Activated T-helper 17 cell treated with anti-CD3 and anti-CD28 coated beads, Interleukin-2, amount 50 U/mL, for 72 hours (primary cell): Measurements from ENCODE around the gene IGLL5. TPM values are rescaled to one million over a fixed set of nuclear protein-coding genes. Genes with fewer than 3 reads are reported as not detected.

Experiments
- ATAC-seq: fragments of 150-1000 bp; cut with Tn5 transposase; replicated peaks from 2 replicates; pipeline ENCODE4 v1.10.0; 2021; ENCODE audit warnings: mild to moderate bottlenecking, moderate library complexity
- H3K27ac Mint-ChIP-seq: one replicate; pipeline ENCODE4 v1.8.0; 2022; ENCODE audit warnings: mixed read lengths
- H3K27me3 Mint-ChIP-seq: one replicate; pipeline ENCODE4 v1.8.0; 2022; ENCODE audit warnings: mixed read lengths
- H3K36me3 Mint-ChIP-seq: one replicate; pipeline ENCODE4 v1.8.0; 2022; ENCODE audit warnings: low read depth, mild to moderate bottlenecking, mixed read lengths
- H3K4me1 Mint-ChIP-seq: one replicate; pipeline ENCODE4 v1.8.0; 2022; ENCODE audit warnings: mixed read lengths
- H3K4me3 Mint-ChIP-seq: one replicate; pipeline ENCODE4 v1.8.0; 2022; ENCODE audit warnings: mild to moderate bottlenecking, mixed read lengths
- H3K9me3 Mint-ChIP-seq: one replicate; pipeline ENCODE4 v1.8.0; 2022; ENCODE audit warnings: mixed read lengths
- total RNA-seq, 2 donors: library from RNA; stranded (reverse); gene quantifications; one replicate each; pipeline ENCODE4 v1.2.3, GENCODE V29; 2022

The IGLL5 gene
- total RNA-seq, 2 donors from 2014 or later: not detected

DNA sequence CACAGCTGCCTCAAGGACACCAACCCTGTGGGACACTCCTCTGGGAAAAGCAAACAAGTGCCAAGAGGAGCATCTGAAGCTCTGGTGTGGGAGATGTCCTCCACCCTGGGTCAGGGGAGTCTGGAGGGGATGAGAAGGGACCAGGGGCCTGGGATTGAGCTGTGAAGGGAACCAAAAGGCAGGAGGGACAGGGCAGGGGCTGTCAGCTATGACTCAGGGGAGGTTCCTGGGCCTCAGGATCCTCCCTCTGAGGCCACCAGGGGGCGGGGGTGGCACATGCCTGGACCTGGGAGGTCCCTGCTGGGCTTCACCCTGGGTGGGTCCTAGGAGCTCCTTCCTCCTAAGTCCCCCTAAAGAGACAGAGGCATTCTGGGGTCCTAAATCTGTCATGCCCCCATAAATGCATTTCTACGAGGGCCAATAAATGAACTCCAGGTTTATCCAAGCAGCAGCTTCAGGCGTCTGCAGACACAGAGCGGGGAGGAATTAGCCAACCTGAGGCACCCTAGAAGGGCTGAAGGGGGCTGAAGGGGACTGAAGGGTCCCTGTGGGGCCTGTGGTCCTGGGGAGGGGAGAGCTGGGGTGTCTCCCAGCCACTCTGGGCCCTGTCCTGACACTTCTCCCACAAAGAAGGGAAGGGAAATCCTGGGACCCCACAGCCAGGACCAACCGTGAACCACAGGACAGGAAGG is 31.9 kb upstream of the IGLL5 start:
- Mint-ChIP-seq H3K9me3 (no peaks in the 10 kb centered on the region), H3K27ac (no peak overlapping the region), H3K4me3 (no peak overlapping the region), H3K4me1 (no peaks in the 10 kb centered on the region), H3K27me3 (peaks cover 5% of the 10 kb centered on the region), H3K36me3 (no peaks in the 10 kb centered on the region)
- peak; percentile 62 for ATAC-seq

DNA sequence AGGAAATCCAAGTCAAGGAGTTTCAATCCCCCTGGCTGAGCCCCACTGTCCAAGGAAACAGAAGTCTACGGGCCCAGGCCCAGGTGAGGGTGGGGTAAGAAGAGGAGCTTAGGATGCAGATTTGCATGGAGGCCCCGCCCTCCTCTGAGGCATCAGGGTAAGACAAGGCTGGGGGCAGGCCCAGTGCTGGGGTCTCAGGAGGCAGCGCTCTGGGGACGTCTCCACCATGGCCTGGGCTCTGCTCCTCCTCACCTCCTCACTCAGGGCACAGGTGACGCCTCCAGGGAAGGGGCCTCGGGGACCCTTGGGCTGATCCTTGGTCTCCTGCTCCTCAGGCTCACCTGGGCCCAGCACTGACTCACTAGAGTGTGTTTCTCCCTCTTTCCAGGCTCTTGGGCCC is 31.3 kb upstream of the IGLL5 start:
- no peaks in the 10 kb centered on the region for H3K36me3 Mint-ChIP-seq
- peaks cover 5% of the 10 kb centered on the region for H3K27me3 Mint-ChIP-seq
- no peaks in the 10 kb centered on the region for H3K4me1 Mint-ChIP-seq
- no peaks in the 10 kb centered on the region for H3K9me3 Mint-ChIP-seq
- no peak for ATAC-seq
- no peak overlapping the region for H3K4me3 Mint-ChIP-seq
- no peak overlapping the region for H3K27ac Mint-ChIP-seq

DNA sequence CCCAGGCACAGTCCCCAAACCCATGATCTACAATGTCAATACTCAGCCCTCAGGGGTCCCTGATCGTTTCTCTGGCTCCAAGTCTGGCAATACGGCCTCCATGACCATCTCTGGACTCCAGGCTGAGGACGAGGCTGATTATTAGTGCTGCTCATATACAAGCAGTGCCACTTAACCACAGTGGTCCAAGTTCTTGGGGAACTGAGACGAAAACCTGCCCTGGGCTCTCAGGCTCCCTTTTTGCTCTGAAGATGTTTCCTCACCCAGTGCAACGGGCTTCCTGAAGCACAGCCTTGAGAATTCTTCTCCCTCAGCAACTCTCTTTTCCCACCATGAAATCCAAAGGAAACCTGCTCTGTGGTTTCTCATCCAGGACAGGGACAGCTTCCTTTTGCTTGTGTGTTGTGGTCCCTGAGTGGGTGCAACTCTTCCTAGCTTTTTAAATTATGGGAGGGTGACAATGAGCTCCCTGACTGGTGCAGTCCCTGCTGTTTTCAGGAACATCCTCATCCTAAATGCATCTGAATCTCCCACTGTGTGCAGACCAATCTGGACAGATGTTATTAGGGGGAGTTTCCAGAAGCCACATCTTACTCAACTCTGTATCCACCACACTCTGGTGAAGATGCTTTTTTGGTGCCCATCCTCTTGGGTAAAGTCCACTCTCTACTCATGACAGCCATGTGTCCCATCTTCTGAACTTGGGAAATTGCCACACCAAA is 30.6 kb upstream of the IGLL5 start:
- Mint-ChIP-seq H3K4me1 (no peaks in the 10 kb centered on the region), H3K9me3 (no peaks in the 10 kb centered on the region), H3K27ac (no peak overlapping the region), H3K36me3 (no peaks in the 10 kb centered on the region), H3K4me3 (no peak overlapping the region), H3K27me3 (peaks cover 5% of the 10 kb centered on the region)
- no peak for ATAC-seq

DNA sequence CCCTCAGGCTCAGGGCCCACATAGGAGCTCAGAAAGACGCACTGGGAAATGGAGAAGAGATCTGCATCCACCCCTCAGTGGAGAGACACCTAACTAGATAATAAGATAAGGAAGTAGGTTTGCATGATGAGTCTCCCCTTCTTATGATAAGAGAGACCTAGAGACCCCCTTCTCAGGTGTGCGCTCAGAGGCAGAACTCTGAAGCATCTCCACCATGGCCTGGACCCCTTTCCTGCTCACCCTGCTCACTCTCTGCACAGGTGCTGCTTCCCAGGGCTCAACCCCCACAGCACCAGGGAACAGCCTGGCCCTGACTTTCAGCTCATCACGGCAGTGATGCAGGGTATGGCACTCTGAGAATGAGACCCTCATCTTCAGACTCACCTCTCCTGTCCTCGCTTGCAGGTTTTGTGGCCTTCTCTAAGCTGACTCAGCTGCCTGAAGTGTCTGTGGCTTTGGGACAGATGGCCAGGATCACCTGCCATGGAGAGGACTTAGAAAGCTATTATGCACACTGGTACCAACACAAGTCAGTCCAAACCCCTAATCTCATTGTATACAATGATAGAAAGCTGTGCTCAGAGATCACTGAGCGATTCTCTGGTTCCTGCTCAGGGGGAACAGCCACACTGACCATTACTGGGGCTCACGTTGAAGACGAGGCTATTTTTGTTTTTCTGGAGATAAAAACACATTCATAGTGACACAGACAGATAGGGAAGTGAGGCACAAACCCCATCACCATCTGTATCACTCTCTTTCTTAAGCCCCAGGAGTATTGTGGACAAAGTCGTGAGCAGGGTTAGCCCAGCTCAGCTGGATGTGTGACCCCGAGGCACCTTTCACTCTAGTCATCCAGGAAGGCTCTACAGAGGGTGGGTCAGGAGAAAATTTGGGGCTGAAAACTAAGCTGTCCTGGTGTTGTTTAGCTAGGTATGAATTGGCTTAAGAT is 29.7 kb upstream of the IGLL5 start:
- no peak overlapping the region for H3K4me3 Mint-ChIP-seq
- no peaks in the 10 kb centered on the region for H3K9me3 Mint-ChIP-seq
- H3K27ac Mint-ChIP-seq: no peak overlapping the region
- no peak for ATAC-seq
- H3K36me3 Mint-ChIP-seq: no peaks in the 10 kb centered on the region
- H3K4me1 Mint-ChIP-seq: no peaks in the 10 kb centered on the region
- no peaks in the 10 kb centered on the region for H3K27me3 Mint-ChIP-seq

DNA sequence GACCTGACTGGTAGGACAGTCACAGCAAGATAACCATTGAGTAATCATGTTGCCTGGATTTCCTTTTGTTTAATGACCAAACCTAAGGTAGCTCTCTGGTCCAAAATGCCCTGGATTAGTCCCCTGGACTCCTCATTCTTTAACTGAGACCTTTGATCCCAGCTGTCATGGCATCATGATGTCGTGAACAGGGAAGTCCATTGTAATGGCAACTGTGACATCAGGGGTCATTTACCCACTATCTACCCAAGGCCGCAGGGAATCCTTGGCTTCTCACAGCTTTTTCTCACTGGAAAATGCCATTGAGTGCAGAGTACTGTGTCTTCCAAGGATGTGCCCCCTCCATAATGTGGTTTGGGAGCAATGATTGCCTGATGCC is 29.1 kb upstream of the IGLL5 start:
- ATAC-seq: no peak
- Mint-ChIP-seq H3K36me3 (no peaks in the 10 kb centered on the region), H3K4me3 (no peak overlapping the region), H3K4me1 (no peaks in the 10 kb centered on the region), H3K27ac (no peak overlapping the region), H3K9me3 (no peaks in the 10 kb centered on the region), H3K27me3 (no peaks in the 10 kb centered on the region)

DNA sequence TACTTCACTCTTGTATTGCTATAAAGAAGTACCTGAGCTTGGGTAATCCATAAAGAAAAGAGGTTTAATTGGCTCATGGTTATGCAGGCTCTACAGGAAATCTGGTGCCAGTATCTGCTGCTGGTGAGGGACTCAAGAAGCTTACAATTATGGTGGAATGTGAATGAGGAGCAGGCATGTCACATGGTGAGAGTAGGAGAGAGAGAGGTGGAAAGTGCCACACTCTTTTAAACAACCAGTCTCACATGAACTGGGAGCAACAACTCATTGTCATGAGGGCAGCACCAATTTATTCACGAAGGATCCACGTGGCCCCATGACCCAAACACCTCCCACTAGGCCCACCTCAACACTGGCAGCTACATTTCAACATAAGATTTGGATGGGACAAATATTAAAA is 24.6 kb upstream of the IGLL5 start:
- no peak for ATAC-seq
- Mint-ChIP-seq H3K36me3 (no peaks in the 10 kb centered on the region), H3K4me1 (peaks cover 28% of the 10 kb centered on the region), H3K4me3 (no peak overlapping the region), H3K9me3 (no peaks in the 10 kb centered on the region), H3K27ac (no peak overlapping the region), H3K27me3 (no peaks in the 10 kb centered on the region)

DNA sequence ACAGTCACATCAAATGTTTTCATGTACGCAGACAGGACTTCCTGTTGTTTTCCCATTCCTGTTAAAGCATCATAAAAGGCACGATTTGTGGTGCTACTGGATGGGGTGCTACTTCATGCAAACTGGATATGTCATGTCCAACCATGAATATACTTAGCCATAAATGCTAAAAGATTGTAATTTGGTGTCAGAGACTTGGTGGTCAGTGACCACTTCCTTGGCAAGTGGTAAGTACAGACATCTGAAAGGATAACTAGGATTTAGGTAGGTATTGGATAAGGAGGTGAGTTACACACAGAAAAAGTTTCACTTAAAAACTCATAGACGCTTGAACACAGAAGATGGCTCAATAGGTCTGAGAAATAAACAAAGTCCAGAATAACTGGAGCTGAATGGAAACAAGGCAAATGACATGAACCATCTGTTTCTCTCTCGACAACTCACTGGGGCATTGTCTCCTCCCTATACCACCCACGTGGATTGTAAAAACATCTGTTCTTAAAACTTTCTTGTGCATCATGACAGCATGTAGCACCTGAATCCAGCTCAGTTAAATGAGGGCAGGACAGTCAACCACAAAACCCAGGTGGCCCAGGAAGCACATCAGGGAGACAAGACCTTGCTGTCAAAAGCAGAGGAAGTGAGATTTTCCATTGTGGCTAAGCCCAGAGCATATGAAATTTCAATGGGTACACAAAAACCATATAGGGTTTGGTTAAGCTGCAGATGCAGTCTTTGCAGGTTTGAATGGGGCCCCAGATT is 22.1 kb upstream of the IGLL5 start:
- ATAC-seq: peak; percentile 78
- Mint-ChIP-seq H3K4me1 (peaks cover 28% of the 10 kb centered on the region), H3K27ac (peak overlapping the region; percentile 64), H3K27me3 (no peaks in the 10 kb centered on the region), H3K36me3 (no peaks in the 10 kb centered on the region), H3K9me3 (no peaks in the 10 kb centered on the region), H3K4me3 (peak overlapping the region; percentile 20)

DNA sequence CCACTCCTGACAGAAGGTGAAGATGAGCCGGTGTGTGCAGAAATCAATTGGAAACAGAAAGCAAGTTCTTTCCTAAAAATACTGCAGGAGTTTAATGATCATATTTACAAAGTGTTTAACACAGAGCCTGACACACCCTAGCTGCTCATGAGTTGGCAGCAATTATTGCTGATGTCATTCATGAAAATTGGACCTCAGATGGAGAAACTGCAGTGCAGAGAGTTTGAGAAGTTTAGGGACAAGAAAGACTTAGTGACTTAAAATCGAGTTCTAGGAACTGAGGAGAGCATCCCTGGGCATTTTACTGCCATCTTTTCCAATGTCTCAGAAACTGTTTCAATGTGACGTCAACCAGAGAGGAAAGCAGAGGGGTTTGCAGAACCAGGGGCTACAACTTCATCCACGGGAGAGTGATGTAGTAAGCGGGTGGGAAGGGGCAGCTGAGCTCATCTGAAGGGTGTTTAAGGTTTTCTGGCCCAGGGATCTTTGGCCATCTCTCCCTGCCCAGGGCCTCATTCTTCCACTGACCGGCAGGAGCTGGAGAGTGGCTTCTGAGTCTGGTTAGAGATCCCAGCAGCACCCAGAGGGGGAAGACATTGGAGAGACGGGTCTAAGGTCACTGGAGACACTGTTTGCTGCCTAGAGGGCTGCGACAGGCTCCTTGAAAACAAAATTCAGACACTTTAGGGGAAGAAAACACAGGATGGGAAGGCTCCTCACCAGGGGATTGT is 21.1 kb upstream of the IGLL5 start:
- Mint-ChIP-seq H3K36me3 (no peaks in the 10 kb centered on the region), H3K27me3 (no peaks in the 10 kb centered on the region), H3K27ac (peak overlapping the region; percentile 31), H3K4me3 (no peak overlapping the region), H3K4me1 (peaks cover 28% of the 10 kb centered on the region), H3K9me3 (no peaks in the 10 kb centered on the region)
- ATAC-seq: no peak

DNA sequence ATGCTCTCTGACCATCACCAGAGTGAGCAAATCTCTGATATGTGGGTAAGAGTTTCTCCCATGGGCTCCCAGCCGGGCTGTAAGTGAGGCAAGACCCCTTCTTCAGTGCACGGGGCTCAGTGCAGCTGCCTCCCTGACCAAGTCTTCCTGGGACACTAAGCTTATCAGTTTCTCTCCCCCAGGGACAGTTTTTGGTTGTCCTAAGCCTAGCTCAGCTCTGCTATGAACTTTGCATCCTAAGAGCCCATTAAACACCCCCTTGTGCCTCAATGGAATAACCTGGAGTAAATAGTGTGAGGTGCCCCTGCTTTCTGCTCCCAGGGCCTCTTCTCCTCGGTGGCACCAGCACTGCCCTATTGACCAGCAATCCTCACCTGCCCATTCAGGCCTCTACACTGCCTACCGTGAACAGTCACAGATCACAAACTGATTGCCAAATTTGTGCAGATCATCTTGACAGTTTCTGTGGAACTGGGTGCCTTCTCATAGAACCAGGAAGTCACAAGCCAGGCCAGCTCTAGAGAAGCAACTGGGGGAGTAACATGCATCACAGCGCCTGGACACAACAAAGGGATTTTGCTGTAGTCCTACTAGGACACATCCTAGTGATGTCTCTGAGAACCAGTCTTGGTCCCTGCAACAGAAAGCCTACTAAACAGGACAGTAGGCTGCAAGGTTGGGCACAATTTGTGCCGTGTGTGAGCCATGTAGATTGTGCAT is 19.5 kb upstream of the IGLL5 start:
- H3K27ac Mint-ChIP-seq: no peak overlapping the region
- H3K27me3 Mint-ChIP-seq: no peaks in the 10 kb centered on the region
- H3K4me1 Mint-ChIP-seq: peaks cover 28% of the 10 kb centered on the region
- no peak overlapping the region for H3K4me3 Mint-ChIP-seq
- H3K9me3 Mint-ChIP-seq: no peaks in the 10 kb centered on the region
- H3K36me3 Mint-ChIP-seq: no peaks in the 10 kb centered on the region
- ATAC-seq: no peak

DNA sequence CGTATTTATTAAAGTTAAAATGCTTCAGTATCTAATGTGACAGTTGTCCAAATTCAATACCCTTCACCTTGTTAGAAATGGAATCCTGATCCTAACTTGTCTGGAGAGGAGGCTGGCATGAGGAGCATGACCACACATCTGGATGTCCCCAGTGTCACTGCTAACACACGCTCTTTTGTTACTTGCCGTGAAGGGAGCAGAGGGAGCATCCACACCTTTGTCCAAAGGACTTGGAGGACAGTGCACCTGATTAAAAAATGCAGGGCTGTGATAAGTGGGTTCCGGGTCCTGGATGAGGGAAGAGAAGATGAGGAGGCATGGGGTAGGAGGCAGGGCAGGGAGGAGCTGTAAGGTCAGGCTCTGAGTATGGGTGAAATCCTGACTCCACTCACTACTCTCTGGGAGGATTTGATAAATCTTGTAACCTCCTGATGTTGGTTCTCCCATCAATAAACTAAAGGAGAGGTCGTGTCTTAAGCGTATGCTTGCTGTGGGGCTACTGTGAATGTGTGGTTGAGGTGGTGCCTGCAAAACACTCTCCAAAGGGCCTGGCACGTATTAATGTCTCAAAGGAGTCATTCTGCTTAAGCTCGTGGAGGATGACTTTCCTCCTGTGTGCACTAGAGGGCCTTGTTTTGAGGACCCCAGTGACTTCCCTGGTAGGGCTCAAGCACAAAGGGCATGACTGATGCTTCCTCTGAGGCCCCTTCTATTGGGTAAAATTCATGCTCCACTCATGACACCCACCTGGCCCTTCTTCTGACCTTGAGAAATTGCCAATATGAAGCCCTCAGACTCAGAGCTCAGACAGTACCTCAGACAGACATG is 16.8 kb upstream of the IGLL5 start:
- H3K4me1 Mint-ChIP-seq: peaks cover 9% of the 10 kb centered on the region
- H3K27ac Mint-ChIP-seq: no peak overlapping the region
- H3K36me3 Mint-ChIP-seq: no peaks in the 10 kb centered on the region
- H3K4me3 Mint-ChIP-seq: no peak overlapping the region
- H3K27me3 Mint-ChIP-seq: no peaks in the 10 kb centered on the region
- H3K9me3 Mint-ChIP-seq: no peaks in the 10 kb centered on the region
- no peak for ATAC-seq

DNA sequence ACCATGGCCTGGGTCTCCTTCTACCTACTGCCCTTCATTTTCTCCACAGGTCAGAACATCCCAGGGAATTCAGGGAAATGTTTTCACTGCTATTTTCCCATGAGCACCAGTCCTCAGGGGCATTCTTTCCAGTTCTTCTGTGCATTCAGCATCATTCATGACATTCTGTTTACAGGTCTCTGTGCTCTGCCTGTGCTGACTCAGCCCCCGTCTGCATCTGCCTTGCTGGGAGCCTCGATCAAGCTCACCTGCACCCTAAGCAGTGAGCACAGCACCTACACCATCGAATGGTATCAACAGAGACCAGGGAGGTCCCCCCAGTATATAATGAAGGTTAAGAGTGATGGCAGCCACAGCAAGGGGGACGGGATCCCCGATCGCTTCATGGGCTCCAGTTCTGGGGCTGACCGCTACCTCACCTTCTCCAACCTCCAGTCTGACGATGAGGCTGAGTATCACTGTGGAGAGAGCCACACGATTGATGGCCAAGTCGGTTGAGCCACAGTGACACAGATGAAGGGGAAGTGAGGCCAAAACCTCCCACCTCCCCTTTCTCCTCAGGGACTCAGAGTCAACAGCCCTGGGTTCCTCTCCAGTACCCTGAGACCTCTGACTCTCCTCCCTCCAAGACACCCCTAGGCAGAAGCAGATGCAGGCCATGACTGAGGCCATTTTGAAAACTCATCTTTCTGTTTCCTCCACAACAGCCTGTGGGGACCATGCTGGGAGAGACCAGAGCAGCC is 15.9 kb upstream of the IGLL5 start:
- Mint-ChIP-seq H3K4me3 (no peak overlapping the region), H3K9me3 (no peaks in the 10 kb centered on the region), H3K36me3 (no peaks in the 10 kb centered on the region), H3K4me1 (peaks cover under 1% of the 10 kb centered on the region), H3K27me3 (no peaks in the 10 kb centered on the region), H3K27ac (no peak overlapping the region)
- no peak for ATAC-seq
